HG02981 (cell line): Measurements from ENCODE around the gene MARF1.
"Not testable (repeated sequence)": the region's sequence is repeated elsewhere in the genome, so short reads cannot be mapped to it uniquely, and the experiment has no call there.

Experiments used
- ATAC-seq: cut with Tn5 transposase; IDR thresholded peaks from one replicate; pipeline ENCODE4 v1.9.1; 2021; ENCODE audit warnings: mild to moderate bottlenecking, moderate library complexity; ENCODE audit not compliant: unreplicated experiment

The MARF1 gene

DNA sequence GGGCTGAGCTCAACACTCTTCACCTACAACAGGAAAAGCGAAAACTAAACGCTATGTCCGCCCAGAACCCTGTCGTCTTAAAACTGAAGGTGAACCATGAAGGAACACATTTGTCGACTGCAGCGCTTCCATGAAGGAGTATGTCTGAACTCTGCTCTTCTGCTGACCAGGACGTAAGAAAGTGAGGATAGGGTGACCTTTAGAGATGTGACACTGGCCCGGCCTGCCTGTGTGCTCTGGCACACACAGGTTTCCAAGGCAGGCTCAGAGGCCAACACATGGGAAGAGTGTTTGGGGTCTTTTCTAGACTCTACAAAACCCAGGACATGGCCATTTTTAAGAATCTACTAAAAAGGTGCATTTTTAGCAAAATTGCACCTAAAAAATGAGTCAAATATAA lies 21.1 kb downstream of the MARF1 start:
- no peak for ATAC-seq

DNA sequence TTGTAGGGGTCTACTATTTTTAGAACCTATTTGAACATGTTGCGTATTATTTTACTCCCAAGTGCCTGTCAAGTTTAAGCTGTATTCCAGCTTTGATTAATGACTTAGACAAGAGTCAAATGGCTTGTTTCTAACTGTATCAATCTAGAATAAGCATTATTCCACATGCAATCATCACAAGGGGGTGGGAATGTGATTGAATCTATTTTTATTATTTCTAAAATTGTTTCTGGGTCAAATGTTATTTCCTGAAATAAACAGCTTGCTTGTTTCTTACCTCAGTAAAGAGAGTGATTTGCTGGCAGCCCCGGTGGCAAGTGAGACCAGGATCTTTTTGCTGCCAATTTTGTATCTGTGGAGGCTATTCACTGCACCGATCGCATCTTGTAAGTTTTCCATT lies 21.5 kb downstream of the MARF1 start:
- no peak for ATAC-seq

GRCh38 chr16:15620611-15621195 lies 22.3 kb downstream of the MARF1 start:
- ATAC-seq = no peak

DNA sequence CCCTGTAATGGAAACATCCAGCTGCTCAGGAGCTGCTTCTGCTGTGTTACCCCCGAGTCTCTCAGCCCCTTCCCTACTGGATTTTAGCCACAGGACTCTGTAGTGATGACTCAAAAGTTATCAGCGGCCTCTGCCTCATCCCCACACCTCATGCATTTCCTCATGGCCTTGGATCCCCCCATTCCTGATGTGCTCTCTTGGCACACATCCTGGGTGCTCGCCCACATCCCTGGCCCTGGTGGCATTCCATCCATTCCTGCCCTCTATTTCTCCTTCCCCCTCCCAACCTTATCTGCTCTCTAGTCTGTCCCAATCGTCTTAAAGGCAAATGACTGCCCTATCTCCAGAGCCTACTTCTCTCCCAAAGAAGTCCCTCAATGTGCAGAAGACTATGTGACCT lies 24.6 kb downstream of the MARF1 start:
- no peak for ATAC-seq

- ATAC-seq = no peak
Observed at GRCh38 chr16:15617901-15618300, 25.1 kb downstream of the MARF1 start.

- ATAC-seq = no peak
Observed at GRCh38 chr16:15616475-15617165, 26.3 kb downstream of the MARF1 start.

GRCh38 chr16:15616012-15616411 lies 26.9 kb downstream of the MARF1 start:
- ATAC-seq = no peak

DNA sequence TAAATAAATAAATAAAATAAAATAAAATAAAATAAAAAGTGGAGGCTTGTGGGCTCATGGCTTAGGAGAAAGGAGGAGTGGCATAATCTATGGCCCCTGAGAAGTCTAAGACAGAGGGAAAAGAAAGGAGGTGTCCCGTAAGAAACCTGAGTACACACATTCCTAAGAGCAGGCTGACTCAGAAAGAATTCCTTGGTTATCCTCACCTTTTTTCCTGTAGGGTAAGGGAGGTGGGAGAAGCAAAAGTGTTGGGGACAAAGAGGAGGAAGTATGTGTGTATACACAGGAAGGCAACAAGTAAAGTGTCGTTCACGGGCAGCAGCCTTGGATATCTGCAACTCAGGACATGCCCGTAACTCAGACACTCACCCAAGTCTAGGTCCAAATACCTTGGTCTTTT lies 29.3 kb downstream of the MARF1 start:
- no peak for ATAC-seq

DNA sequence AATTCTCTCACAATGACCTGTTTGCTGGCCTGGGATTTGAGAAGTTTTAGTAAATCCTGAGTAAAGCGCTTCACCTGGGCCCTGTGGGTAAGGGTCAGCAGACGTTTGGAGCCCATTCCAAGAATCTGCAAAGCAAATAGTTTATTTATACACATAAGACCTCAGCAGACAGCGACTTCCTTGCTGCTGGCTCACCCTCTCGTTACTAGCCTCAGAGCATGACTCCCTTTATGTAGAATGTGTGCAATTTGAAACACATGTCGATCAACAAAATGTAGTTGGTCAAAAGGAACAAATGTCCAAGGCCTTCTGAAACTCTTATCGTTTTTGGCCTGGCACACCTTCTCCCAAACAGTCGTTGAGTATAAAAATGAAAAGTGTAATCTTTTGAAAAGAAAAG lies 31.3 kb downstream of the MARF1 start:
- ATAC-seq = no peak

GRCh38 chr16:15610369-15610871 lies 32.5 kb downstream of the MARF1 start:
- ATAC-seq = no peak

GRCh38 chr16:15609286-15609649 lies 33.7 kb downstream of the MARF1 start:
- no peak for ATAC-seq

DNA sequence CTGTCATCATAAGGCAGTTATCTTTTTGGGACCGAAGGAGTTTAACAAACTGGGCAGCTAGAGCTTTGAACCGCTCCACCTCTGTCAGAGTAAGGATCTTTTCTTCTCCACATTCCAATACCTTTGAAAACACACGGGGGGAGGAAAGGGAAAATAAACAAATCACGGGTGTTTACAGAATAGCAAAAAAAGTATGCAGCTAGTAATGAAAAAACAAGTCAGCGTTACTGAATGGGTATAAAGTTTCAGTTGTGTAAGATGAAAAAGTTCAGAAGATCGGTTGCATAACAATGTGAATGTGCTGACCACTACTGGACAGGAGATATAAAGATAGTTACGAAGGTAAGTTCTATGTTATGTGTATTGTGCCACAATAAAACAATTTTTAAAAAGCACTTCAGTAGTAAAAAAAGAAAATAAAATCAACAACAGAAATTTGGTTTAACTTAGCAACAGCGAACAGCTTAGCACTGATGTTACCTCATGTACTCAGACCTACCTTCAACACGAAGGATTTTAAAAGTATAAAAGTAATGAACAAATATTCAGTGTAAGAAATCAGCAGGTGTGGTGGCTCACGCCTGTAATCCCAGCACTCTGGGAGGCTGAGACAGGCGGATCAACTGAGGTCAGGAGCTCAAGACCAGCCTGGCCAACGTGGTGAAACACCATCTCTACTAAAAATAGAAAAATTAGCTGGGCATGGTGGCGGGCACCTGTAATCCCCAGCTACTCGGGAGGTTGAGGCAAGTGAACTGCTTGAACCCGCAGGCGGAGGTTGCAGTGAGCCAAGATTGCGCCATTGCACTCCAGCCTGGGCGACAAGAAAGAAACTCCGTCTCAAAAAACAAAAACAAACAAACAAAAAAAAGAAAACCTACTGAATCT lies 34.3 kb downstream of the MARF1 start:
- no peak for ATAC-seq

DNA sequence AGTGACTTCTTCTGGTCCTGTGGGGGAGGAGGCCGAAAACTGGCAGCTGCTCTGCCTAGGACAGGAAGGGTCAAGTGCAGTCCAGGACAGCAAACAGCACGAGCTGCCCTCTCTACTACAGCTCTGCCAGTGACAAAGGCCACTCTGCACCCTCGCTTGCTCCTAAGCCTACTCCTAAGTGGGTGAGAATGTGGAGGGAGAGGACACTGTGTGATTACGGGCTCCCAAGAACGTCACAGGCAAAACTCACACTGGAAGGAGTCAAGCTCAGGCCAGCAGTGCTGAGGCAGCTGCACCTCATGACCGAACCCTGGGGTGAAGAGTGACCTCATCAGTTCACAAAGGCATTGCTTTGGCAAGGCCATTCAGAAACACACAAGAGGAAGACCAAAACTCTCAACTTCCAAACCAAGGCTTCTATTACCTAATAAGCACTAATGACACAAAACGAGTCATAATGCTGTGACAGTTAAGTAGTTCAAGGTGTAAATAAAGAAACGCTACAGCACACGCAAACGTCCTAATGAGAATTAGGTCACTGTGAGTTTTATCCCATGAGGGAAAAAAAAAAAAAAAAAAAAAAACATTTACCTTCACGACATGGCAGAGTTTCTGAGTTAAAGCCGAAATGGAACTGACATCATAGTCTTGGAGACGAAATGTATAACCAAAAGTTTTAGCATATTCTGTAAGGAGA lies 35.1 kb downstream of the MARF1 start:
- ATAC-seq = no peak

- ATAC-seq = not testable (repeated sequence)
Observed at GRCh38 chr16:15607221-15607699, 35.7 kb downstream of the MARF1 start.

- no peak for ATAC-seq
Observed at GRCh38 chr16:15606518-15607220, 36.3 kb downstream of the MARF1 start.

- no peak for ATAC-seq
Observed at GRCh38 chr16:15605839-15606517, 37.0 kb downstream of the MARF1 start.

DNA sequence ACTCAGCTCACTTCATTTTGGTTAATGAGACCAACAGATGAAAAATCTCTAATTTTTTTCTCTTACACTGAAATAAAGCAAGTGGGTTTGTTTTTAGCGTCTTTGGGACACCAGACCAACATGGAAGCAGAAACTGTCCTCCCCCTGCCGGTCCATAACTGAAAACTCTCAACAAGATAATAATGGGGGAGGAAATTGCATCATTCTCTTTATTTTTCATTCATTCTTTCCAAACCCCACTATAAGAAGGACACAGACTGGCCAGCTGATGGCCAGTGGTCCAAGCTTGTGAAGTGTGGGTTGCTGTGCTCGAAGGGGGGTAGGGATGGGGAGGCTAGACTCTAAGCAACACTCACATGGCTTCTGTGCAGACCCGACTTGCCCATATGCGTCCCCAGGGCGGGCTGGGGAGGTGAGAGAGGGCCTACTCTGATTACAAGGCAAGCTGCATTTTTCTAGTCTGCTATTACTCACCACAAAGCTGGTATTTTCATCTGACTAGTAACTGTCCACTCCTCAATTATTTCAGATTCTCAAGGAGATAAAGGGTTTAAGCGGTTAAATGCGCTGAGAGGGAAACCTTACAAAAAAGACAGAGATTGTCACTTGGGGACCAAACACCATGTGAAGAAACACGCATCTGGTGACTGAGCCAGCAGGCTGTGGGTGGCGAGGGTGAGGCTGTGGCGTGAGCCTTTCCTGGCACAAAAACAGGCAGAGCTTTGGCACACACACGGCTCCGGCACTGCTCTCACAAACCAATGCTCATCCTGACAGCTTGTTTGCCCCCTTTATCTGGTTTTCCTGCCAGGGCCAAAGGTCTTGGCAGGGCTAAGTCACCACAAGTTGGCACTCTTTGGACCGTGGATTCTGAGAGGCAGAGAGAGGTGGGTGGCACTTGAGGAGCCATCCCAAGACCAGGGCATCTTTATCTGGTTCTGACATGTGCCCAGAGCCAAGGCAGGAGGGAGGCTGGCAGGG lies 38.2 kb downstream of the MARF1 start:
- ATAC-seq = no peak

- ATAC-seq = no peak
Observed at GRCh38 chr16:15602285-15603044, 40.5 kb downstream of the MARF1 start.
